HG02852 (cell line): ENCODE results near the gene PHOX2A.
"Not testable (repeated sequence)": the region's sequence is repeated elsewhere in the genome, so short reads cannot be mapped to it uniquely, and the experiment has no call there.

ENCODE experiments used
- ATAC-seq: cut with Tn5 transposase; IDR thresholded peaks from one replicate; pipeline ENCODE4 v1.9.1; 2021; ENCODE audit warnings: mild to moderate bottlenecking, moderate library complexity; ENCODE audit not compliant: unreplicated experiment

PHOX2A gene

GRCh38 chr11:72244060-72244360, at the start of gene PHOX2A:
TSS of gene PHOX2A (minus strand) at chr11:72244176. CDS start at chr11:72244004, 172 bp downstream.
- ATAC-seq: no peak

DNA sequence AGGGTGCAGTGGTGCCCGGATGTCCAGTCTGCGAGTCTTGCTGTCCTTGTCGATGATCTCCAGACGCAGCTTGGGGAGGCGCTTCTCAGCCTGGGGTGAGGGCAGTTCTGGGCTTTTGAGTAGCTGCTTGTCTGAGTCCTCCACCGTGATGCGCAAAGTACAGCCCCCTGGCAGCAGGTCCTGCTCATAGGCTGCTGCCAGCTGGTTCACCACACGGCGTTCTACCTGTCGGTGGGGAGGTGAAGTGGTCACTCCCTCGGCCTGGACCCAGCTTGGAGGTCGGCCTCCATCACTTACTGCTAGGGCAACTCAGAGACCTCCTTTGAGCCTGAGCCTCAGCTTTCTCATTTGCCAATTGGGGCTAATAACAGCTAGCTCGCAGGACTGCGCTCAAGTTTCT, 49.4 kb upstream of the PHOX2A start:
- ATAC-seq: no peak

- no peak for ATAC-seq
Measured at GRCh38 chr11:72292106-72292785, 48.3 kb upstream of the PHOX2A start.

GRCh38 chr11:72290741-72291140, 46.8 kb upstream of the PHOX2A start:
- not testable (repeated sequence) for ATAC-seq

GRCh38 chr11:72287293-72287692, 43.3 kb upstream of the PHOX2A start:
- no peak for ATAC-seq

GRCh38 chr11:72283947-72284346, 40.0 kb upstream of the PHOX2A start:
- ATAC-seq: no peak

GRCh38 chr11:72280726-72281315, 36.8 kb upstream of the PHOX2A start:
- ATAC-seq: no peak

DNA sequence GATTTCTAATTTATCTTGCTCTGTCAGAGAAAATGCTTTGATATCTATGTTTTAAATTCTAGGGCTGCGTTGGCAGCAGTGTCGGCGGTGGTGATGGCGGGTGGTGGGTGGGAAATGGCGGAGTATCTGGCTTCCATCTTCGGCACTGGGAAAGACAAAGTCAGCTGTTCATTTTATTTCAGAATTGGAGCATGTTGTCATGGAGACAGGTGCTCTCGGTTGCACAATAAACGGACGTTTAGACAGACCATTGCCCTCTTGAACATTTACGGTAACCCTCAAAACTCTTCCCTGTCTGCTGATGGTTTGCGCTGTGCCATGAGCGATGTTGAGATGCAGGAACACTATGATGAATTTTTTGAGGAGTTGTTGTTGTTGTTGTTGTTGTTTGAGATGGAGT, 36.1 kb upstream of the PHOX2A start:
- ATAC-seq: no peak

DNA sequence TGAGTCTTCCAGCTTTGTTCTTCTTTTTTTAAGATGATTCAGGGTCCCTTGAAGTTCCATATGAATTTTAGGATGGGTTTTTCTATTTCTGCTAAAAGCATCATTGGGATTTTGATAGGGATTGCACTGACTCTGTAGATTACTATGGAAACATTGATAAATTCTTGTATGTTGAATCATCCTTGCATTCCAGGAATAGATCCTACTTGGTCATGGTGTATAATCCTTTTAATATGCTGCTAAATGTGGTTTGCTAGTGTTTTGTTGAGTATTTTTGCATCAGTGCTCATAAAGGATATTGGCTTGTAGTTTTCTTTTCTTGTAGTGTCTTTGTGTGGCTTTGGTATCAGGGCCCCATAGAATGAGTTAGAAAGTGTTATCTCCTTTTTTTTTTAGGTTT, 34.9 kb upstream of the PHOX2A start:
- no peak for ATAC-seq

DNA sequence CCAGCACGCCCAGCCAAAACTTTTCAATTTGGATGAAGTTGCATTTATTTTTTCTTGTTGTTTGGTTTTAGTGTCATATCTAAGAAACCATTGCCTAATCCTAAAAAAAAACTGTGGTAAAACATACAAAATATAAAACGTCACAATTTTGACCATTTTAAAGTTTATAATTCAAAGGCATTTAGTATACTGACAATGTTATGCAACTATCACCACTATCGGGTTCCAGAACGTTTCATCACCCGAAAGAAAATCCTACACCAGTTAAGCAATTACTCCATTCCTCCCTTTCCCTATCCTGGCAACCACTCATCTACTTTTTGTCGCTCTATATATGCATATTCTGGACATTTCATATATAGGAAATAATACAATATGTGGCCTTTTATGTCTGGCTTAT, 30.5 kb upstream of the PHOX2A start:
- no peak for ATAC-seq

DNA sequence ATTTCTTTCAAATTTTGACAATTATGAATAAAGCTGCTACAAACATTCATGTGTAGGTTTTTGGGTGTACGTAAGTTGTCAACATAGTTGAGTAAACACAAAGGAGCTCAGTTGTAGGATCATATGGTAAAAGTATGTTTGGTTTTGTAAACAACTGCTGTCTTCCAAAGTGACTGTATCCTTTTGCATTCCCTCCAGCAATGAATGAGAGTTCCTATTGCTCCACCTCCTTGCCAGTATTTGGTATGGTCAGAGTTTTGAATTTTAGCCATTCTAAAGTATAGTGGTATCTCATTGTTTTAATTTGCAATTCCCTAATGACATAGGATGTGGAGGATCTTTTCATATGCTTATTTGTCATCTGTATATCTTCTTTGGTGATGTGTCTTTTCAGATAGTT, 28.0 kb upstream of the PHOX2A start:
- ATAC-seq: no peak

DNA sequence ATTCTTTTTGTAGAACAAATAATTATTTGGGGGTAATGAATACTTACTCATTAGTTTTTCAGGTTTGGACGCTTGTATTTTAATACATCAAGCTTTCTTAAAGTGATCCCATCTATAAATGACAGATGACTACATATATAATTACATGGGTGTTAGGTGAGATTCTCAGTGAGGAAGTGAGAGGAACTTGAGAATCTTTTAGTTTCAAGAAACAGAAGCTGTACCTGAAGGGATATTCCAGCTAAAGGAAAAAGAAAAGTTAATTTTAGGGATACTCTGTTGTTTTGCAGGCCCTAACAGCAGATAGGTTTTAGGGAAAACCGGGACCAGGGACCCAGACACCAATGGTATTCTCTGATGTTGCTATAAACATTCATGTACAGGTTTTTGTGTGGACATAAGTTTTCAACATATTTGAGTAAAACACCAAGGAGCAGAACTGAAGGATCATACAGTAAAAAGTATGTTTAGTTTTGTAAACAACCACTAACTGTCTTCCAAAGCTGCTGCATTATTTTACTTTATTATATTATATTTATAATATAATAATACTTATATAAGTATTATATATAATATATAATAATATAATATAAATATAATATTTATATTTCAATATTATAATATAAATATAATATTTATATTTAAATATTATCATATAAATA, 24.1 kb upstream of the PHOX2A start:
- no peak for ATAC-seq

- not testable (repeated sequence) for ATAC-seq
Measured at GRCh38 chr11:72266960-72267359, 23.0 kb upstream of the PHOX2A start.

DNA sequence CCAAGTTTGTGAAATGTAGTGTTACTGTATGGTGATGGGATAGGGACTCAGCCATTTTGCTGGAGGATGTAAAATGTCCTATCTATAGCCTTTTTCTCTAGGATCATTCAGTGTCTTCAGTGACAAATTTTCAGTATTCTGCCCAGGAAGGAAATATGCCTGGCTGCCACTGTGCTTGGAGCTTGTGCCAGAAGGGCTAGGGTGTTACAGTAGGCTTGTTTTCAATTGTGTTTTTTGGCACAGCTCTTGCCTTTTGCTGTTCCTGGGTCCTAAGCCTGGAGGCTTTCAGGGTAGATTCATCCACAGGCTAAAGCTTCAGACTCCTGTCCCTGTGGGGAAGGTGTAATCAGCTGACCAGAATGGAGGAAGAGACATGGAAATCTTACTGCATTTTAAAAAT, 22.0 kb upstream of the PHOX2A start:
- no peak for ATAC-seq

DNA sequence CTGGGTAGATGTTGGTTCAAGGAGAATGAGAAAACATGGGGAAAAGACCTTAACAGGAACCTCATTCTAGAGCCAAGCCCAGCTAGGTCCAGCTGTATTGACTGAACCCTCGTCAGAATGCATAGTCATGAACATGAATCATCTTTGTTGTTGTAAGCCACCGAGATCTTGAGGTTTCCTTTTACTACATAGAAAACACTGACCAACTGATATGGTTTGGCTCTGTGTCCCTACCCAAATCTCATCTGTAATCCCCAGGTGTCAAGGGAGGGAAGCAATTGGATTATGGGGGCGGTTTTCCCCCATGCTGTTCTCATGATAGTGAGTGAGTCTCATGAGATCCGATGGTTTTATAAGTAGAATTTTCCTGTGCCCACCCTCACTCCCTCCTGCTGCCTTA, 19.4 kb upstream of the PHOX2A start:
- no peak for ATAC-seq

DNA sequence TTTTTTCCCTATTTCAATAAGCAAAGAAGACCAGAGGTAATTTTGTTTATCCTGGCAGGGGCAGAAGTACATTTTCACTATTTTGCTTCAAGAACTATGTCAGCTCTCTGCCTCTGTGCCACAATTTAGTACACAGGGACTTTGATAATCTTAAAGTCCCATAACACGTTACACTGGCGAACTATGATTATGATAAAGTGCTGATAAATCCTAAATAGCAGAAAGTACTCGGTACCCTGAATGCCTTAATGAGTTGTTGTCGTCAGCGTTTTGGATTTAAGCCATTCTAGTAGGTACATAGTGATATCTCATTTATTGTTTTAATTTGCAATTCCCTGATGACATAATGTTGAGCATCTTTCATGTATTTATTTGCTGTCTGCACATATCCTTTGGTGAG, 16.6 kb upstream of the PHOX2A start:
- ATAC-seq: no peak

DNA sequence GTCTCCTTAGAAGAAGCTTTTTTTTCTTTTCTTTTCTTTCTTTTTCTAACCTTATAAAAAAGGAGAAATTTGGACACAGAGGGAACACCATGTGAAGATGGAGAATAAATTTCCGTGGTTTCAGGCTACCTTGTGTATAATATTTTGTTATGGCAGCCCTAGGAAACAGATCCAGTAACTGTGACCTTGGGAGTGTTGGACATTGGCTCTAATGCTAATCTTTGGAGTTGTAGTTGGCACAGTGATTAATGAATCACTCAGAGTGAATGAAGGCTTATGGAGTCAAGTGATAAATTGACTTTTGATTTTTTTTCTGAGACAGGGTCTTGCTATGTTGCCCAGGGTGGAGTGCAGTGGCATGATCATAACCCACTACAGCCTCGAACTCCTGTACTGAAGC, 15.5 kb upstream of the PHOX2A start:
- ATAC-seq: no peak

GRCh38 chr11:72257570-72257969, 13.6 kb upstream of the PHOX2A start:
- no peak for ATAC-seq

- ATAC-seq: no peak
Measured at GRCh38 chr11:72254299-72254993, 10.5 kb upstream of the PHOX2A start.

DNA sequence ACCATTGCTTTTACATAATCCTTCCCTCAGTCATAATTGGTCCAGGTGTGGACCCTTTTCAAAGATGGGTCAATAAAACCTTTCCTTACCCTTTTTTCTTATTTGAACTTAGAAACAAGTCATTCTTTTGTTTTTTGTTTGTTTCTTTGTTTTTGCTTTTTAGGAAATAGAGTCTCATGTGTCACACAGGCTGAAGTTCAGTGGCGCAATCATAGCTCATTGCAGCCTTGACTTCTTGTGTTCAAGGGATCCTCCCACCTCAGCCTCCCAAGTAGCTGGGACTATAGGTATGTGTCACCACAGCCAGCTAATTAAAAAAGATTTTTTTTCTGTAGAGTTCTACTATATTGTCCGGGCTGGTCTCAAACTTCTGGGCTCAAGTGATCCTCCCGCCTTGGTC, 9.4 kb upstream of the PHOX2A start:
- ATAC-seq: no peak

- no peak for ATAC-seq
Measured at GRCh38 chr11:72251614-72252013, 7.6 kb upstream of the PHOX2A start.
